Myometrial cell (primary cell): ENCODE measurements around the gene SYT14. TPM values are rescaled to one million over a fixed set of nuclear protein-coding genes. Genes with fewer than 3 reads are reported as not detected.

Source experiments
- total RNA-seq: library from RNA; depleted of rRNA; stranded (reverse); fragments of >200 nt; gene quantifications from 2 replicates; pipeline ENCODE4 v1.2.3, GENCODE V29; 2015

SYT14 gene
- 0.18 and 0.29 TPM in 2 replicates for total RNA-seq

GRCh38 chr1:209937996-209938959, at the start of gene SYT14:
Gene SYT14, plus strand, starts transcription at chr1:209938217. Its CDS starts 48 bp downstream, at chr1:209938265.

Other genes with a start within 250 kb of the SYT14 start
- 155 and 182 TPM in 2 replicates for gene HSD11B1, start 233.4 kb upstream of the SYT14 start, total RNA-seq
- gene TRAF3IP3, start 182.2 kb upstream of the SYT14 start, total RNA-seq: not detected in 2 replicates
- 3.0 and 4.3 TPM in 2 replicates for gene C1orf74, start 153.7 kb upstream of the SYT14 start, total RNA-seq
- 0.18 TPM in 1 of 2 replicates, not detected in the other for gene IRF6, start 132.1 kb upstream of the SYT14 start, total RNA-seq
- gene UTP25, start 110.2 kb upstream of the SYT14 start, total RNA-seq: 3.7 and 4.3 TPM in 2 replicates